Retinal pigment epithelial cell (primary cell): ENCODE results near the gene GAB1.

Experiments
- DNase-seq: peaks from one replicate; pipeline ENCODE4 v3.0.0-alpha.2; 2010; ENCODE audit warnings: low read depth
- H3K4me3 ChIP-seq: 2 replicates; pipeline ENCODE4 v1.5.1; 2011; ENCODE audit warnings: mild to moderate bottlenecking, low read length, control low read depth, moderate library complexity
- CTCF ChIP-seq: conservative IDR thresholded peaks from 2 replicates; pipeline ENCODE4 v1.5.1; 2011; ENCODE audit warnings: low read depth, low read length, control low read depth, inconsistent platforms

Gene GAB1

GRCh38 chr4:143451186-143451585 is 114.5 kb downstream of the GAB1 start:
- TF ChIP-seq CTCF = no peak
- no peak for DNase-seq
- no peak overlapping the region for H3K4me3 ChIP-seq

- H3K4me3 ChIP-seq = no peak overlapping the region
- no peak for TF ChIP-seq CTCF
- DNase-seq = no peak
Observed at GRCh38 chr4:143455211-143455610, 118.5 kb downstream of the GAB1 start.

- no peak for TF ChIP-seq CTCF
- no peak for DNase-seq
- no peak overlapping the region for H3K4me3 ChIP-seq
Observed at GRCh38 chr4:143458966-143459365, 122.3 kb downstream of the GAB1 start.

- no peak overlapping the region for H3K4me3 ChIP-seq
- no peak for DNase-seq
- TF ChIP-seq CTCF = no peak
Observed at GRCh38 chr4:143473334-143474126, 136.9 kb downstream of the GAB1 start.

GRCh38 chr4:143477487-143477886 is 140.8 kb downstream of the GAB1 start:
- no peak for DNase-seq
- no peak for TF ChIP-seq CTCF
- no peak overlapping the region for H3K4me3 ChIP-seq

- no peak overlapping the region for H3K4me3 ChIP-seq
- no peak for TF ChIP-seq CTCF
- no peak for DNase-seq
Observed at GRCh38 chr4:143481361-143481760, 144.7 kb downstream of the GAB1 start.

GRCh38 chr4:143482840-143483239 is 146.2 kb downstream of the GAB1 start:
- peak; percentile 58 for TF ChIP-seq CTCF
- DNase-seq = peak; percentile 12
- H3K4me3 ChIP-seq = no peak overlapping the region
